ENCODE data around the gene KCNJ2. TPM values are rescaled to one million over a fixed set of nuclear protein-coding genes. Genes with fewer than 3 reads are reported as not detected.
A peak's percentile ranks its signal among the peaks of the same experiment; 100 is the strongest.

KCNJ2 gene
- total RNA-seq, 4 donors from 2014 or later, result 0.93 to 4.3 (median 1.7) TPM

GRCh38 chr17:70166615-70167014 lies 2.7 kb upstream of the KCNJ2 start:
- Histone ChIP-seq H3K9me3 (no peaks in the 10 kb centered on the region), H3K4me1 (no peaks in the 10 kb centered on the region), H3K4me3 (replicated peaks in 1 of 3) (no peak overlapping the region), H3K27ac (no peak overlapping the region), H3K36me3 (no peaks in the 10 kb centered on the region), H3K27me3 (no peaks in the 10 kb centered on the region)
- WGBS, 2 donors, result 80 to 89% methylated on average over 4 of the region's 4 CpGs
- intact Hi-C loops (cut with DNase I), result no loop called here
- TF ChIP-seq POLR2A (IDR thresholded peaks at IDR 0.05), result no peak
- no peak for DNase-seq

- peak; percentile 74 to 79 for DNase-seq
- WGBS, 2 donors, result 3 to 6% methylated on average over 38 of the region's 45 CpGs
Observed at GRCh38 chr17:70168044-70168976, 1.0 kb upstream of the KCNJ2 start.

GRCh38 chr17:70169709-70170597 lies 621 bp downstream of the KCNJ2 start:
- Histone ChIP-seq H3K9me3 (no peaks in the 10 kb centered on the region), H3K27ac (peak overlapping the region in 2 of 3 donors; percentile 34 to 89), H3K36me3 (no peaks in the 10 kb centered on the region), H3K27me3 (no peaks in the 10 kb centered on the region), H3K4me1 (no peaks in the 10 kb centered on the region), H3K4me3 (replicated peaks in 1 of 3) (peak overlapping the region; percentile 16 to 61 (median 56))
- TF ChIP-seq POLR2A (IDR thresholded peaks at IDR 0.05), result no peak
- TF ChIP-seq CTCF (IDR thresholded peaks at IDR 0.05), result no peak
- DNase-seq, result no peak
- 11 to 14% methylated on average over 24 of the region's 24 CpGs for WGBS, 2 donors
- intact Hi-C loops (cut with DNase I), result no loop called here

More at GRCh38 chr17:70168044-70168976, 1.0 kb upstream of the KCNJ2 start:
- Histone ChIP-seq H3K36me3 (no peaks in the 10 kb centered on the region), H3K27me3 (no peaks in the 10 kb centered on the region), H3K4me1 (no peaks in the 10 kb centered on the region), H3K27ac (peak overlapping the region; percentile 64 to 90 (median 89)), H3K9me3 (no peaks in the 10 kb centered on the region), H3K4me3 (replicated peaks in 1 of 3) (peak overlapping the region; percentile 53 to 61 (median 56))
- TF ChIP-seq CTCF (IDR thresholded peaks at IDR 0.05) (peak in 5 of 6 experiments; percentile 13 to 70 (median 62)), POLR2A (IDR thresholded peaks at IDR 0.05) (peak in 1 of 2 donors; percentile 56)
- intact Hi-C loops (cut with DNase I), result no loop called here

GRCh38 chr17:70171159-70171558 lies 1.8 kb downstream of the KCNJ2 start:
- H3K9me3 ChIP-seq, result no peaks in the 10 kb centered on the region
- H3K4me3 ChIP-seq (replicated peaks in 1 of 3), result no peak overlapping the region
- TF ChIP-seq CTCF (IDR thresholded peaks at IDR 0.05), result no peak
- TF ChIP-seq POLR2A (IDR thresholded peaks at IDR 0.05), result no peak
- H3K36me3 ChIP-seq, result no peaks in the 10 kb centered on the region
- no peaks in the 10 kb centered on the region for H3K27me3 ChIP-seq
- H3K4me1 ChIP-seq, result no peaks in the 10 kb centered on the region
- WGBS, 2 donors, result 66 to 69% methylated on average over 5 of the region's 5 CpGs
- no peak overlapping the region for H3K27ac ChIP-seq
- no peak for DNase-seq
- intact Hi-C loops (cut with DNase I), result no loop called here

- Histone ChIP-seq H3K4me3 (replicated peaks in 1 of 3) (no peak overlapping the region), H3K4me1 (no peaks in the 10 kb centered on the region), H3K36me3 (no peaks in the 10 kb centered on the region), H3K9me3 (no peaks in the 10 kb centered on the region), H3K27me3 (no peaks in the 10 kb centered on the region), H3K27ac (no peak overlapping the region)
- no peak for DNase-seq
- WGBS, 2 donors, result 85 to 91% methylated on average over 2 of the region's 2 CpGs
- intact Hi-C loops (cut with DNase I), result no loop called here
- TF ChIP-seq CTCF (IDR thresholded peaks at IDR 0.05) (no peak), POLR2A (IDR thresholded peaks at IDR 0.05) (no peak)
Observed at GRCh38 chr17:70172449-70172848, 3.1 kb downstream of the KCNJ2 start.

Data from thyroid gland (tissue), 4 donors.